HG03196 (cell line): ENCODE measurements around the gene TSPAN15.
"Not testable (repeated sequence)": the region's sequence is repeated elsewhere in the genome, so short reads cannot be mapped to it uniquely, and the experiment has no call there.

Source experiments
- ATAC-seq: cut with Tn5 transposase; IDR thresholded peaks from one replicate; pipeline ENCODE4 v1.9.1; 2021; ENCODE audit not compliant: unreplicated experiment

Gene TSPAN15

GRCh38 chr10:69533658-69534057, 82.4 kb downstream of the TSPAN15 start:
- no peak for ATAC-seq

- ATAC-seq: not testable (repeated sequence)
These were observed 85.3 kb downstream of the TSPAN15 start for GRCh38 chr10:69536521-69536920.

- no peak for ATAC-seq
These were observed 86.2 kb downstream of the TSPAN15 start for GRCh38 chr10:69537449-69537848.

GRCh38 chr10:69538461-69538860, 87.2 kb downstream of the TSPAN15 start:
- ATAC-seq: no peak

DNA sequence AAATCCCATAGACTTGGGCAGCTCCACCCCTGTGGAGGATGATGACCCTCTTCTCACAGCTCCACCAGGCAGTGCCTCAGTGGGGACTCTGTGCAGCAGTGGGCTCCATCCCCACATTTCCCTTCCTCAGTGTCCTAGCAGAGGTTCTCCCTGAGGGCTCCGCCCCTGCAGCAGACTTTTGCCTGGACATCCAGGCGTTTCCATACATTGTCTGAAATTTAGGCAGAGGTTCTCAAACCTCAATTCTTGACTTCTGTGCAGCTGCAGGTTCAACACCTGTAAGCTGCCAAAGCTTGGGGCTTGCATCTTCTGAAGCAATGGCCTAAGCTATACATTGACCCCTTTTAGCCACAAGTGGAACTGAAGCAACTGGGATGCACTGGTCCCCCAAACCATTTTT, 90.2 kb downstream of the TSPAN15 start:
- ATAC-seq: no peak

DNA sequence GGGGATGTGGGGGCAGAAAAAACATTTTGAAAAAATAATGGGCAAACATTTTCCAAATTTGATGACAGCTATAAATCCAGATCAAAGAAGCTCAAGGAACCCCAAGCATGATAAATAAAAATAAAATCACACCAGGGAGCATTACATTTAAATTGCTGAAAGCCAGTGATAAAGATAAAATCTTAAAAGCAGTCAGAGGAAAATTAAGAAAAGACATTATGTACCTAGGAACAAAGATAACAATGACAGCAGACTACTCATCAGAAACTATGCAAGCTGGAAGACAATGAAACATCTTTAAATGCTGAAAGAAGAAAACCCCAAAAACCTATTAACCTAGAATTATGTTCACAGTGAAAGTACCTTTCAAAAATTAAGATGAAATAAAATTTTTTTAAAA, 98.7 kb downstream of the TSPAN15 start:
- ATAC-seq: no peak

DNA sequence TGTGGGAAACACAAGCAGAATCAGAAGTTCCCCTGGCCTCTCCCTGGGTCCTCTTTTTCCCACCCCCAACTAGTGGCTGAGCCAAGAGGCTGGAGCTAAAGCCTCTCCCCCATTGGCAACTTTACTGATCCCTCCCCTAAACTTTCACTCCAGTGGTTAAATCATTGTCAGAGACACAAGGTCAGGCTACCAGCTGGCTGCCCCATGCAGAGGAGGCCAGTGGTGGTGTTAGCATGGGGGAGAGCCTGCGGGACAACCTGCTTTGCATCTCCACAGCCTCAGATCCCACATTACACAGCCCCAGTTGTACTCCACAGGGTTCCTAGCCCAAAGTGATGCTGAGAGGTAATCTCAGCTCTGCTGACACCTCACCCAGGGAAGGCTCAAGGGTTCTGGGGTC, 101.0 kb downstream of the TSPAN15 start:
- ATAC-seq: no peak

GRCh38 chr10:69553328-69553727, 102.1 kb downstream of the TSPAN15 start:
- no peak for ATAC-seq

DNA sequence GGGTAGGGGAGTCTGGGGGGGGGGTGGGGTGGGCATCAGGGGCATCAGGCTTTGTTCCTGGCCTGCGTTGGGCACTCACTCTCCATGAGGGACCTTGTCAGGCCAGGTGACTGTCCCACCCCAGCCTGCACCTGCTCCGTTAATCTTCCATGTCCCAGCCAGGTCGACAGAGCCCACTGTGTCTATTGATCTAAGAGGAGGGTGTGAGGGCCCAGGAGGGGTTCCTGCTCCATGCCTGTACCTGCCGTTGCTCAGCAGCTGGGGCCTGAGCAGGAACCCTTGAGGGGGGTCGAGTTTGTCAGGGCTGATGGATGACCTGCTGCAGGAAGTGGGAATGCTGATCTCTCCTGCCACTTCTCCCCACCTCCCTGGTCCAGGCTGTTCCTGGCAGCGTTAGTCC, 103.3 kb downstream of the TSPAN15 start:
- no peak for ATAC-seq
